HG02840 (cell line): ENCODE results near the gene CYSLTR1.
"Not testable (repeated sequence)": the region's sequence is repeated elsewhere in the genome, so short reads cannot be mapped to it uniquely, and the experiment has no call there.

Experiments used
- ATAC-seq: cut with Tn5 transposase; IDR thresholded peaks from one replicate; pipeline ENCODE4 v1.9.1; 2021; ENCODE audit warnings: mild to moderate bottlenecking, moderate library complexity, moderate number of reproducible peaks; ENCODE audit not compliant: unreplicated experiment, low FRiP score

Gene CYSLTR1

DNA sequence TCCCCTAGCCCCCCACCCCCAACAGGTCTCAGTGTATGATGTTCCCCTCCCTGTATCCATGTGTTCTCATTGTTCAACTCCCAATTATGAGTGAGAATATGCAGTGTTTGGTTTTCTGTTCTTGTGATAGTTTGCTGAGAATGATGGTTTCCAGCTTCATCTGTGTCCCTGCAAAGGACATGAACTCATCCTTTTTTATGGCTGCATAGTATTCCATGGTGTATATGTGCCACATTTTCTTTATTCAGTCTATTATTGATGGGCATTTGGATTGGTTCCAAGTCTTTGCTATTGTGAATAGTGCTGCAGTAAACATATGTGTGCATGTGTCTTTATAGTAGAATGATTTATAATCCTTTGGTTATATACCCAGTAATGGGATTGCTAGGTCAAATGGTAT lies 101.4 kb downstream of the CYSLTR1 start:
- ATAC-seq = not testable (repeated sequence)
